Body of pancreas (tissue), 4 donors: ENCODE results near the gene STYXL2.

Experiments used
- POLR2A ChIP-seq, 3 donors: fragments of 450-650 bp; IDR thresholded peaks; one replicate each; pipeline ENCODE4 v1.6.1; 2016; ENCODE audit warnings: antibody characterized with exemption in 3 of 3, mild to moderate bottlenecking in 2 of 3
- TF ChIP-seq, protein P1 (sequence below), 7 experiments: fragments of 450-650 bp in 4 of 7; fragments of 200-600 bp in 3 of 7; sonication (generic) in 3 of 7; IDR thresholded peaks; one replicate each; pipeline ENCODE4 v1.5.1; 2016 to 2019; ENCODE audit warnings: antibody characterized with exemption in 7 of 7

DNA sequence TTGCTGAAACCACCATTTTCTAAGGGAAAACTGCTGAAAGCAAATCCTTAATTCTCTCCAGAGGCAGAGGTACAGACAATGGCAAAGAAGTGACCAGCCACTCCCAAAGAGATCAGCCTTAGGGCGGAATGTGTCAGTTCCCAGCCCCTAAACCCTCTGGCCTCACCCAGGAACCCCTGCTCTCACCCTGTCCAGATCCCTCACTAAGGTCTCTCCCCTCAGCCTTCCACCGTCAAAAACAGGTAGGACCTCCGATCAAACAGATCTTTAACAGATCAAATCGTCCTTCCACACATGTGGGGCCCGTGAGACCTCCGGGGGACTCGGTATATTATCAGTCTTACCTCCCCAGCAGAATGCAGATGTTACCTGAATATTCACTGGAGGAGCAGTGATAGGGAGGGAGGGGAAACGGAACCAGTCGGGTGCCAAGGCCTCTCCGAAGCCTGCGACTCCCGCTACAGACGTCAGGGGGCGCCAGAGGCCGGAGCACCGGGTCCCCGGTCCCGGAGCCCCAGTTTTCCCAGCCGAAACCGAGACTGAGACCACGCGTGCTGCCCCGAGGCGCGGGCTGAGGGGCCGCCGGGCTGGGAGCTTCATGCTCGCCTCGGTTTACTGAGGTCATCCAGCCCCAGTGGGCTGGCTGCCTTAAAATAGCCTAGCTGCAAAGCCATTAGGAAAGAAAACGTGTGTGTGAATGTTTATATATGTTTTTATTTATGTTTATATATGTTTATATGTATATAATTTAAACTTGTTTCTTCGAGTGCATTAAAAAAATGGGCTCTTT lies 27.3 kb upstream of the STYXL2 start:
- TF ChIP-seq POLR2A (IDR thresholded peaks at IDR 0.05): no peak
- TF ChIP-seq, protein P1, sequence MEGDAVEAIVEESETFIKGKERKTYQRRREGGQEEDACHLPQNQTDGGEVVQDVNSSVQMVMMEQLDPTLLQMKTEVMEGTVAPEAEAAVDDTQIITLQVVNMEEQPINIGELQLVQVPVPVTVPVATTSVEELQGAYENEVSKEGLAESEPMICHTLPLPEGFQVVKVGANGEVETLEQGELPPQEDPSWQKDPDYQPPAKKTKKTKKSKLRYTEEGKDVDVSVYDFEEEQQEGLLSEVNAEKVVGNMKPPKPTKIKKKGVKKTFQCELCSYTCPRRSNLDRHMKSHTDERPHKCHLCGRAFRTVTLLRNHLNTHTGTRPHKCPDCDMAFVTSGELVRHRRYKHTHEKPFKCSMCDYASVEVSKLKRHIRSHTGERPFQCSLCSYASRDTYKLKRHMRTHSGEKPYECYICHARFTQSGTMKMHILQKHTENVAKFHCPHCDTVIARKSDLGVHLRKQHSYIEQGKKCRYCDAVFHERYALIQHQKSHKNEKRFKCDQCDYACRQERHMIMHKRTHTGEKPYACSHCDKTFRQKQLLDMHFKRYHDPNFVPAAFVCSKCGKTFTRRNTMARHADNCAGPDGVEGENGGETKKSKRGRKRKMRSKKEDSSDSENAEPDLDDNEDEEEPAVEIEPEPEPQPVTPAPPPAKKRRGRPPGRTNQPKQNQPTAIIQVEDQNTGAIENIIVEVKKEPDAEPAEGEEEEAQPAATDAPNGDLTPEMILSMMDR (IDR thresholded peaks at IDR 0.05): peak; percentile 88 to 95 (median 90)
